Measurements from ENCODE around the gene RBM17. TPM values are rescaled to one million over a fixed set of nuclear protein-coding genes. Genes with fewer than 3 reads are reported as not detected.

RBM17 gene
- total and polyA plus RNA-seq, 8 donors = 41.4 to 168 (median 84.7) TPM

DNA sequence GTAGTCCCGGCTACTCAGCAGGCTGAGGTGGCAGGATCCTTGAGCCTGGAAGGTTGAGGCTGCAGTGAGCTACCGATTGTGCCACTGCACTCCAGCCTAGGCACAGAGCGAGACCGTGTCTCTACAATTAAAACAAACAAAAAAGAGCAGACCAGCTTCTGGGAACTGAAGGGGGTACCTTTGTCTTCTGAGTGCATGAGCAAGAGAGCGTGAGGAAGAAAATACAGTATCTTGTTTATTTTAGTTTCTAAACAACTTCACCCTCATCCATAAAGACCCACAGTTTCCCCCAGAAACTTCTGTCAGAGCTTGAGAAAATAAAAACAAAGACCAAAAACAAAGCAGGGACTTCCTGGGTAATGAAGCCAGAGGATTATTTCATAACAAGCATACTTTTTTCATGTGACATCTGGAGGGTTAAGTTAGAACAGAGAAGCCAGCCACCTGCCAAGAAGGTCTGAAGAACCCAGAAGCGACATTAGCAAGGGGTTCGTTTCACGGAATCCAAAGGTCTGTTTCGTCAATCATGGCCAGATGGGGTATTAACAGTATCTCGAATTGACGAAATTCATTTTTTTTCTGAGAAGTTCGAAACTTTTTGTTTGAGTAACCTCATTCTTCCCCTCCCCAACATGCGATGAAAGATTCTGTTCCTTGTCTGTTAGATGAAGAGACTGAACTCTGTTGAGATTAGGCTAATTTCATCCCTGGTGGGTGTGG is 16.5 kb upstream of the RBM17 start:
- no peak for DNase-seq

GRCh38 chr10:6074489-6075301 is 14.1 kb upstream of the RBM17 start:
- Histone ChIP-seq H3K27me3 (peaks cover 0 to 23% (median 0%) of the 10 kb centered on the region in 3 donors), H3K4me1 (peaks cover 0 to 15% (median 3%) of the 10 kb centered on the region in 4 donors), H3K36me3 (no peaks in the 10 kb centered on the region), H3K27ac (no peak overlapping the region), H3K4me3 (no peak overlapping the region), H3K9me3 (no peaks in the 10 kb centered on the region)
- TF ChIP-seq POLR2AphosphoS5 (IDR thresholded peaks at IDR 0.05) (no peak), EP300 (IDR thresholded peaks at IDR 0.05) (no peak), POLR2A (IDR thresholded peaks at IDR 0.05) (no peak)
- TF ChIP-seq, protein P1, sequence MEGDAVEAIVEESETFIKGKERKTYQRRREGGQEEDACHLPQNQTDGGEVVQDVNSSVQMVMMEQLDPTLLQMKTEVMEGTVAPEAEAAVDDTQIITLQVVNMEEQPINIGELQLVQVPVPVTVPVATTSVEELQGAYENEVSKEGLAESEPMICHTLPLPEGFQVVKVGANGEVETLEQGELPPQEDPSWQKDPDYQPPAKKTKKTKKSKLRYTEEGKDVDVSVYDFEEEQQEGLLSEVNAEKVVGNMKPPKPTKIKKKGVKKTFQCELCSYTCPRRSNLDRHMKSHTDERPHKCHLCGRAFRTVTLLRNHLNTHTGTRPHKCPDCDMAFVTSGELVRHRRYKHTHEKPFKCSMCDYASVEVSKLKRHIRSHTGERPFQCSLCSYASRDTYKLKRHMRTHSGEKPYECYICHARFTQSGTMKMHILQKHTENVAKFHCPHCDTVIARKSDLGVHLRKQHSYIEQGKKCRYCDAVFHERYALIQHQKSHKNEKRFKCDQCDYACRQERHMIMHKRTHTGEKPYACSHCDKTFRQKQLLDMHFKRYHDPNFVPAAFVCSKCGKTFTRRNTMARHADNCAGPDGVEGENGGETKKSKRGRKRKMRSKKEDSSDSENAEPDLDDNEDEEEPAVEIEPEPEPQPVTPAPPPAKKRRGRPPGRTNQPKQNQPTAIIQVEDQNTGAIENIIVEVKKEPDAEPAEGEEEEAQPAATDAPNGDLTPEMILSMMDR (IDR thresholded peaks at IDR 0.05) = no peak
- intact Hi-C loops (cut with DNase I; ENCODE audit: low total_unique reads) = no loop called here
- WGBS, 5 donors = 65 to 70% (median 65%) methylated on average over 17 of the region's 17 CpGs
- DNase-seq = no peak

More for the DNA sequence above, 16.5 kb upstream of the RBM17 start:
- peaks cover 0 to 13% (median 0%) of the 10 kb centered on the region in 3 donors for H3K27me3 ChIP-seq
- no peaks in the 10 kb centered on the region for H3K36me3 ChIP-seq
- intact Hi-C loops (cut with DNase I; ENCODE audit: low total_unique reads) = no loop called here
- TF ChIP-seq POLR2A (IDR thresholded peaks at IDR 0.05) = no peak
- TF ChIP-seq EP300 (IDR thresholded peaks at IDR 0.05) = no peak
- TF ChIP-seq POLR2AphosphoS5 (IDR thresholded peaks at IDR 0.05) = no peak
- TF ChIP-seq, protein P1 (IDR thresholded peaks at IDR 0.05) = no peak
- peaks cover 0 to 21% (median 3%) of the 10 kb centered on the region in 4 donors for H3K4me1 ChIP-seq
- no peaks in the 10 kb centered on the region for H3K9me3 ChIP-seq
- H3K4me3 ChIP-seq = no peak overlapping the region
- 55 to 67% (median 63%) methylated on average over 13 of the region's 13 CpGs for WGBS, 5 donors
- H3K27ac ChIP-seq = peak overlapping the region in 4 of 5 donors; percentile 27 to 64 (median 40)

DNA sequence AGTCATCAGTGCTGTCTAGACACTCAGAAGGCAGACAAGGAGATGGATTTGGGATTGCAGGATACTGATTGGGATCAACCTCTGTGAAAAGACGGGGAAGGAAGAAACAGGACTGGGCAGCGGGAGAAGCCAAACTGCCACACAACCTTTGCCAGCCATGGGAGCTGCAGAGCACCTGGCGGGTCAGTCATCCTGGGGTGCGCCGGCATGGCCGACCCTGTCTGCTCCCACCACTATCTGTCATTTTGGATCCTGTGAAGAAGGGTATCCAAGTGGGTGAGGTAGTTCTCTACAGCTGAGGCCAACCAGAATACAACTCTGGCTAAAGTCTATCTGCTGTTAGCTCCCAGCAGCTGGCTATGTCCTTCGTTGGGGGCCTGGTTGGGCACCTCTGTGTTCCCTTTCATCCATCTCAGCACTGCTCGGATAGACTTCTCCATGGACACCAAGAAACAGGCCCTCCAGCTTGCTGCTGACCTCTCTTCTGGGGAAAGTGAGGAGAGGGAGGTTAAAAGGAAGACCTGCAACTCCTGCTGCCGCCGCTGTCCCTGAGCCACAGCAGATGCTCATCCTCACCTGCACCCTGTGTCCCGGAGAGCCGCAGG is 11.7 kb upstream of the RBM17 start:
- peaks cover 0 to 3% (median 0%) of the 10 kb centered on the region in 4 donors for H3K4me1 ChIP-seq
- no peaks in the 10 kb centered on the region for H3K9me3 ChIP-seq
- intact Hi-C loops (cut with DNase I; ENCODE audit: low total_unique reads) = no loop called here
- no peak overlapping the region for H3K4me3 ChIP-seq
- 80 to 87% (median 83%) methylated on average over 11 to 12 of the region's 12 CpGs for WGBS, 5 donors
- peaks cover 0 to 35% (median 0%) of the 10 kb centered on the region in 3 donors for H3K27me3 ChIP-seq
- no peak for DNase-seq
- H3K27ac ChIP-seq = no peak overlapping the region
- TF ChIP-seq POLR2AphosphoS5 (IDR thresholded peaks at IDR 0.05) (no peak), POLR2A (IDR thresholded peaks at IDR 0.05) (no peak), EP300 (IDR thresholded peaks at IDR 0.05) (no peak)
- TF ChIP-seq, protein P1 (IDR thresholded peaks at IDR 0.05) = no peak
- H3K36me3 ChIP-seq = no peaks in the 10 kb centered on the region

DNA sequence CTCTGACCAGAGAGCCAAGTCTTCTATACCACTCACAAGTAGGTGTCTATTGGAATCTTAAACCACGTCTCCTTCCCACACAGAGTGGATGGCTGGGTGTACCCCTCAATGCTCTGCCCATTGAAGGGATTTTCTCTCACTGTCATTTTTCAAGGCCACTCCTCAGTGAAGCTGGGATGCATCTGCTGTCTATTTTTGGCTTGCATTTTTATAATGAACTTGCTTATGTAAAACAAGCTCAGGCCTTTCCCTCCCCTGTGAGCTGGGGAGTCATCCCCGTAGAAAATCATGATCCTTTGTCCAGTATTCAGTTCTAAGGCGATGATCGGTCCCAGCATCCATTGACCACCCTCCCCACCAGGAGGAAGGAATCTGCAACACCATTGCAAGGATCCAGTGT is 9.8 kb upstream of the RBM17 start:
- no peak for DNase-seq
- intact Hi-C loops (cut with DNase I; ENCODE audit: low total_unique reads) = no loop called here

More for the DNA sequence above, 9.8 kb upstream of the RBM17 start:
- TF ChIP-seq POLR2AphosphoS5 (IDR thresholded peaks at IDR 0.05) = no peak
- TF ChIP-seq, protein P1 (IDR thresholded peaks at IDR 0.05) = no peak
- no peak for TF ChIP-seq POLR2A (IDR thresholded peaks at IDR 0.05)
- no peak for TF ChIP-seq EP300 (IDR thresholded peaks at IDR 0.05)
- no peak overlapping the region for H3K27ac ChIP-seq
- 69 to 96% (median 84%) methylated on average over 4 of the region's 4 CpGs for WGBS, 5 donors
- H3K27me3 ChIP-seq = peaks cover 0 to 54% (median 0%) of the 10 kb centered on the region in 3 donors
- no peak overlapping the region for H3K4me3 ChIP-seq
- H3K4me1 ChIP-seq = peaks cover 0 to 13% (median 3%) of the 10 kb centered on the region in 4 donors
- H3K36me3 ChIP-seq = no peaks in the 10 kb centered on the region
- H3K9me3 ChIP-seq = no peaks in the 10 kb centered on the region
